Esophagus mucosa (tissue), 1 donor: ENCODE measurements around the gene TRAF3. TPM values are rescaled to one million over a fixed set of nuclear protein-coding genes. Genes with fewer than 3 reads are reported as not detected.
"Not testable (repeated sequence)": the region's sequence is repeated elsewhere in the genome, so short reads cannot be mapped to it uniquely, and the experiment has no call there.

Experiments used
- ATAC-seq: fragments of 200-7000 bp; cut with Tn5 transposase; one replicate; pipeline ENCODE4 v1.9.1; 2020
- total RNA-seq: library from RNA; stranded (reverse); gene quantifications from one replicate; pipeline ENCODE4 v1.2.4, GENCODE V29; 2023
- donor health status: DM: yes; HTN: yes; CAD: no.

TRAF3 gene
- total RNA-seq, 1 donor from 2014 or later: 15.1 TPM

- peak; percentile 18 for ATAC-seq
Measured at GRCh38 chr14:102867826-102868580, 90.8 kb downstream of the TRAF3 start.

GRCh38 chr14:102868956-102869547 lies 91.8 kb downstream of the TRAF3 start:
- ATAC-seq: peak; percentile 27

- no peak for ATAC-seq
Measured at GRCh38 chr14:102870246-102870645, 93.0 kb downstream of the TRAF3 start.

GRCh38 chr14:102870994-102871831 lies 94.0 kb downstream of the TRAF3 start:
- ATAC-seq: peak; percentile 19

- no peak for ATAC-seq
Measured at GRCh38 chr14:102872020-102872419, 94.8 kb downstream of the TRAF3 start.

- no peak for ATAC-seq
Measured at GRCh38 chr14:102873131-102873530, 95.9 kb downstream of the TRAF3 start.

- no peak for ATAC-seq
Measured at GRCh38 chr14:102873546-102874061, 96.4 kb downstream of the TRAF3 start.

GRCh38 chr14:102875652-102876051 lies 98.4 kb downstream of the TRAF3 start:
- no peak for ATAC-seq

GRCh38 chr14:102877511-102877910 lies 100.3 kb downstream of the TRAF3 start:
- not testable (repeated sequence) for ATAC-seq

GRCh38 chr14:102878174-102878969 lies 101.1 kb downstream of the TRAF3 start:
- ATAC-seq: peak; percentile 61

- peak; percentile 88 for ATAC-seq
Measured at GRCh38 chr14:102878970-102879460, 101.8 kb downstream of the TRAF3 start.

- no peak for ATAC-seq
Measured at GRCh38 chr14:102882226-102882906, 105.1 kb downstream of the TRAF3 start.

GRCh38 chr14:102883089-102883541 lies 105.9 kb downstream of the TRAF3 start:
- no peak for ATAC-seq

GRCh38 chr14:102883554-102883953 lies 106.3 kb downstream of the TRAF3 start:
- ATAC-seq: no peak

GRCh38 chr14:102885737-102886447 lies 108.6 kb downstream of the TRAF3 start:
- no peak for ATAC-seq

GRCh38 chr14:102888748-102889147 lies 111.5 kb downstream of the TRAF3 start:
- peak; percentile 74 for ATAC-seq

- no peak for ATAC-seq
Measured at GRCh38 chr14:102889615-102890014, 112.4 kb downstream of the TRAF3 start.

- no peak for ATAC-seq
Measured at GRCh38 chr14:102891111-102891510, 113.9 kb downstream of the TRAF3 start.

- no peak for ATAC-seq
Measured at GRCh38 chr14:102891556-102891955, 114.3 kb downstream of the TRAF3 start.

- no peak for ATAC-seq
Measured at GRCh38 chr14:102892651-102893050, 115.4 kb downstream of the TRAF3 start.

- ATAC-seq: peak; percentile 27
Measured at GRCh38 chr14:102893452-102893851, 116.2 kb downstream of the TRAF3 start.
